SKM-1 treated with dmso at 0.1 percent for 144 hours (cell line): ENCODE data around the gene HMGXB4.
"Not testable (repeated sequence)": the region's sequence is repeated elsewhere in the genome, so short reads cannot be mapped to it uniquely, and the experiment has no call there.

Experiments
- DNase-seq: peaks from one replicate; lab custom pipeline; 2025; ENCODE audit not compliant: unreplicated experiment; lab: John Stamatoyannopoulos, UW

The HMGXB4 gene, protein sequence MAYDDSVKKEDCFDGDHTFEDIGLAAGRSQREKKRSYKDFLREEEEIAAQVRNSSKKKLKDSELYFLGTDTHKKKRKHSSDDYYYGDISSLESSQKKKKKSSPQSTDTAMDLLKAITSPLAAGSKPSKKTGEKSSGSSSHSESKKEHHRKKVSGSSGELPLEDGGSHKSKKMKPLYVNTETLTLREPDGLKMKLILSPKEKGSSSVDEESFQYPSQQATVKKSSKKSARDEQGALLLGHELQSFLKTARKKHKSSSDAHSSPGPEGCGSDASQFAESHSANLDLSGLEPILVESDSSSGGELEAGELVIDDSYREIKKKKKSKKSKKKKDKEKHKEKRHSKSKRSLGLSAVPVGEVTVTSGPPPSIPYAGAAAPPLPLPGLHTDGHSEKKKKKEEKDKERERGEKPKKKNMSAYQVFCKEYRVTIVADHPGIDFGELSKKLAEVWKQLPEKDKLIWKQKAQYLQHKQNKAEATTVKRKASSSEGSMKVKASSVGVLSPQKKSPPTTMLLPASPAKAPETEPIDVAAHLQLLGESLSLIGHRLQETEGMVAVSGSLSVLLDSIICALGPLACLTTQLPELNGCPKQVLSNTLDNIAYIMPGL

DNA sequence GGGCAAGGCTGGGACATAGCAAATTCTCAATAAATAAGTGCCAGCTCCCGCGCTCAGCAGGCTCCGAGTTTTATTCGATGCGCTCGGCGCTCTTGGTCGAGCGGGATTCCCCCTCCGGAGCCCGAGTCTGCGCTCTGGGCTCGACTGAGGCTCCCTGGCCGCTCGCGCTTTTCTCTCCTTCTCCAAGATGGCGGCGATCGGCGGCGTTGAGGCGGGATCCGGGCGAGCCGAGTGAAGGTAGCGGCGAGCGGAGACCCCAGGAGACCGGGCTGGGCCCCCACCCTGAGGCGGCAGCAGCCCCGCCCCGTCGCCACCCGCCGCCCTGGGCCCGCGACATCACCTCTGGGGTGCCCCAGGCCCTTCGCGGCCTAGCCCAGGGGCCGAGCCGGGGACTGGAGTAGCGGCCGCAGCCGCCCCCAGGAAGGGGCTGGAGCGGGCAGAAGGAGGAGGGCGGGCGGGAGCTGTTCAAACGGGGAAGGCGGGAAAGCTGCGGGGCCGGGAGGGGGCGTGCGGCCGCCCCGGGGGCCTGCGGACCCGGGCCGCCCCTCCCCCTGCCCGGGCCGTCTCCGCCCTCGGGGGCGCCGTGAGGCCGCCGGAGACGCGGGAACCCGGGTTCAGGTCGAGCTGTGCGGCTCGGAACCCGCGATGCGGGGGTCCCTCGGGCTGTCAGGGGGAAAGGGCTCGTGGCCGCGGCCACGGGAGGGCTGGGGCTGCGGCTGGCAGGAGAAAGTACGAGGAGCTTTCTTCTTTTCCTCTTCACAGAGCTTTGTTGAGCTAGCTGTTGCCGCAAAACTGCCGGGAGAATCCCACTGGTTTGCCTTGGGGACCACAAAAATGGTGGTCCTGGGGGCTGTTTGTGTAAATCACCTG, at the start of gene HMGXB4:
Gene HMGXB4, plus strand, starts transcription at position 173 of the 870 bp plus-strand sequence. CDS start 4,898 bp downstream, outside the sequence.
- peak; percentile 77 for DNase-seq

- DNase-seq = no peak
These were observed 49.3 kb upstream of the HMGXB4 start for GRCh38 chr22:35208003-35208402.

DNA sequence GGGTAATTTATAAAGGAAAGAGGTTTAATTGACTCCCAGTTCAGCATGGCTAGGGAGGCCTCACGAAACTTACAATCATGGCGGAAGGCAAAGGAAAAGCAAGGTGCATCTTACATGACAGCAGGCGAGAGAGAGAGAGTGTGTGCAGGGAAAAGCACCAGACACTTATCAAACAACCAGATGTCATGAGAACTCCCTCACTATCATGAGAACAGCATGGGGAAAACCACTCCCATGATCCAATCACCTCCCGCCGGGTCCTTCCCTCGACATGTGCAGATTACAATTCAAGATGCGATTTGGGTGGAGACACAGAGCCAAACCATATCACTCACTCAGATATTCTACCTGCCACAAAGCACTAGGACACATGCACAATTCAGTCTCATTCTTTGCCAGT, 48.1 kb upstream of the HMGXB4 start:
- no peak for DNase-seq

DNA sequence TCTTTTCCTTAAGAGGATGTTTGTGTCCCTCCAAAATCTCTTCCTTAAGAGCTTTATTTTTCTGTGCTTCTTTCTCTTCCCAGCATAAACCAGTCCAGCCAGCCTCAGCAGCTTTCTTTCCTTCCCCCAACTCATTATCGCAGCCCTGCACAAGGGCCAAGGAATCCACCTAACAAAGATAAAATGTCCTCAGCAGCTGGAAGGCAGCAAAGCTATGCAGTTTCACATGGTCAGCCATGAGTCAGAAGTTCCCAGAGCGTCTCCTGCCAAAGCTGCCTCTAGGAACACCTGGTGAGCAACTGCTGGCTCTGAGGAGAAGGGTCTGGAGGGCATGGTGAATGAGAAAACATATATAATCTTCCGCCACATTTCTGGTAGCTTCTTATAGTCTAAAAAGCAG, 45.3 kb upstream of the HMGXB4 start:
- DNase-seq = no peak

- DNase-seq = no peak
These were observed 44.3 kb upstream of the HMGXB4 start for GRCh38 chr22:35212996-35213395.

DNA sequence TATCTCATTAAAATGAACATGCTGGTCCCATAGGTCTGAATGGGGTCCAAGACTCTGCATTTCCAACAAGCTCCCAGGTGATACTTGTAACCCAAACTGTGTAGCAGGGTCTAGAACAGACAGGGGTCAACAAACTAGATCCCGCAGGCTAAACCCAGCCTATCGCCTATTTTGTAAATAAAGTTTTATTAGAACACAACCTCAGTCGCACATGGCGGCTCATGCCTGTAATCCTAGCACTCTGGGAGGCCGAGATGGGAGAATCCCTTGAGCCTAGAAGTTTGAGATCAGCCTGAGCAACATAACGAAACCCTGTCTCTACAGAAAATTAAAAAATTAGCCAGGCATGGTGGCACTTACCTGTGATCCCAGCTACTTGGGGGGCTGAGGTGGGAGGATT, 42.3 kb upstream of the HMGXB4 start:
- no peak for DNase-seq

- no peak for DNase-seq
These were observed 41.3 kb upstream of the HMGXB4 start for GRCh38 chr22:35215993-35216392.

GRCh38 chr22:35217527-35217926, 39.8 kb upstream of the HMGXB4 start:
- no peak for DNase-seq

DNA sequence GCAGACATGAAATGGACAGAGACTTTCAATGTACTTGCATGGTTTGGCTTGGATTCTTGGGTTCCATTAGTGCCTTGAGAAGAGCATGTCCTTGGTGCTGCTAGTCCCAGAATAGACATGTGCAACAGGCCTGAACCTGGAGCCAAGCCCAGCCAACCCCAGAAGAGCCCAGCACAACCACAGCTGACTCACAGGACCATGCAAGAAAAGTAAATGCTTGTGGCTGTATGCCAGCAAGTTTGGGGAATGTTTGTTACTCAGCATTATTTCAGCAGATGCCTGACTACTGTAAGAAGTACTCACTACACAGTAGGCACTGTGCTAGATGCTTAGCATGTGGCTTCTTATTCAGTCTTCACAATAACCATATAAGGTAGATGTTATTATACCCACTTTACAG, 39.2 kb upstream of the HMGXB4 start:
- DNase-seq = no peak

GRCh38 chr22:35219012-35219411, 38.3 kb upstream of the HMGXB4 start:
- no peak for DNase-seq

GRCh38 chr22:35220221-35220620, 37.1 kb upstream of the HMGXB4 start:
- no peak for DNase-seq

DNA sequence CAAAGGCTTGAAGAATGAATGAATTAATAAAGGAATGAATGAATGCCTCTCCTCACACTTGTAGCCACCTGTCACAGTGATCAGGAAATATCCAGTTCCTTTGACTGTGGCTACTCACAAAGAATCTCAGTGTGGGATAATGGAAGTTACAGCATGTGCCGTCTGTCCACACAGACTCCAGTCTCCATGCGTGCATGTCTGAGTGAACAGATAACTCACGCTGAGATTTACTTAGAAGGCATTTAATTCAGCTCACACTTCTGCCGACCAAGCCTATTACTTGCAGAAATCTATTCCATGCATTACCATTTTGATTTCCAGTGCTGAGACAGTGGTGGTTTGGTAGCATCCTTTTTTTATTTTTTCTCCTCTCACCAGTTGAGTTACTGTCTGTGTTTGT, 32.3 kb upstream of the HMGXB4 start:
- DNase-seq = no peak

- no peak for DNase-seq
These were observed 30.2 kb upstream of the HMGXB4 start for GRCh38 chr22:35226958-35227647.

DNA sequence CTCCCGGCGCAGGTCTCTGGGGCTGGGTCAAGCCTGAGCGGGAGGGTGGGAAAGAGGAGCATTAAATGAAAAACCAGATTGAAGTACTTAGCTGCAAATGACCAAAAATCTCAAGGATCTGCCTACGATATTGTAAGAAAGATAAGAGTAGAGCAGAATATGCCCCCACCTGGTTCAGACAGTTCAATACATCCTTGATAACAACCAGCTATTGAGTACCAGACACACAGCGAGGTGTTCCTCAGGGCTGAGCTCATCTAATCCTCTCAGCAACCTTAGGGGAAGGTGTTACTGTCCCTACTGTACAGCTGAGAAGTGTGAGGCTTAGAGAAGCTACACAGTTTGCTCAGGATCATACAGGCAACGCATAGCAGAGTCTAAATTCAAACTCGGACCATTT, 27.4 kb upstream of the HMGXB4 start:
- DNase-seq = no peak

DNA sequence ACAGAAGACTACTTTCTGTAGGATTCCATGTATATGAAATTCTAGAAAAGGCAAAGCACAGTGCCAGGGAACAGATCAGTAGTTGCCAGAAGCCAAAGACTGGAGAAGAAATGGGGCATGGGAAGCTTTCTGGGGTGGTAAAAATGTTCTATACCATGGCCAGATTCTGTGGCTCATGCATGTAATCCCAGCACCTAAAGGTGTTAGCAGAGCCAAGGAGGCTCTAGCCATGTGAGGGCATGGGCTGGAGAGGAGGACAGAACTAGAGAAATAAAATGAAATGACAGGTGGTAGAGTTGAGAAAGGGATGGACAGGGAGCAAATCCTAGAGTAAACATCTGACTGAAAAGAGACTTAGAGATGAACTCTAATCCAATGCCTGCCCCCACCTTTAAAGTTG, 26.9 kb upstream of the HMGXB4 start:
- no peak for DNase-seq

GRCh38 chr22:35230839-35231584, 26.3 kb upstream of the HMGXB4 start:
- DNase-seq = no peak

- DNase-seq = peak; percentile 66
These were observed 25.7 kb upstream of the HMGXB4 start for GRCh38 chr22:35231585-35232084.

- DNase-seq = not testable (repeated sequence)
These were observed 18.5 kb upstream of the HMGXB4 start for GRCh38 chr22:35238749-35239148.

DNA sequence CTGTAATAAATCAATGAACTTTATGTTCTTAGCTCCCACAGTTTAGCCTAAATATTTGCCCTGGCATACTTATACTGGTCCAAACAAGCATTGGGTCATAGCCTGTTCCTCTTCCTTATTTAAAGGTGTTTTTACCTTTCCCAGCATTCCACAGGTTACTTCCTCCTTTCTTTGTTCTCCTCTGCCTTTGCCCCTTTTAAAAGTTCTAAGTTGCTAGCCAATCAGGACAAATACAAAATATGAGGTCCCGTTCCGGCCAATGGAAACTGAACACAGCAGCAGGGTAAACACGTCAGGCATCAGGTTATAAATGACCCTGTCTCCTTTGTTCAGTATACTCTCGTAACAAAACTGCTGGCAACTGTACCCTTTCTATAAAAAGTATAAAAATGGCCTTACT, 12.8 kb upstream of the HMGXB4 start:
- DNase-seq = not testable (repeated sequence)

- DNase-seq = no peak
These were observed 7.1 kb upstream of the HMGXB4 start for GRCh38 chr22:35250156-35250555.
